ENCODE data around the gene GJD2.

- TF ChIP-seq, protein P1, sequence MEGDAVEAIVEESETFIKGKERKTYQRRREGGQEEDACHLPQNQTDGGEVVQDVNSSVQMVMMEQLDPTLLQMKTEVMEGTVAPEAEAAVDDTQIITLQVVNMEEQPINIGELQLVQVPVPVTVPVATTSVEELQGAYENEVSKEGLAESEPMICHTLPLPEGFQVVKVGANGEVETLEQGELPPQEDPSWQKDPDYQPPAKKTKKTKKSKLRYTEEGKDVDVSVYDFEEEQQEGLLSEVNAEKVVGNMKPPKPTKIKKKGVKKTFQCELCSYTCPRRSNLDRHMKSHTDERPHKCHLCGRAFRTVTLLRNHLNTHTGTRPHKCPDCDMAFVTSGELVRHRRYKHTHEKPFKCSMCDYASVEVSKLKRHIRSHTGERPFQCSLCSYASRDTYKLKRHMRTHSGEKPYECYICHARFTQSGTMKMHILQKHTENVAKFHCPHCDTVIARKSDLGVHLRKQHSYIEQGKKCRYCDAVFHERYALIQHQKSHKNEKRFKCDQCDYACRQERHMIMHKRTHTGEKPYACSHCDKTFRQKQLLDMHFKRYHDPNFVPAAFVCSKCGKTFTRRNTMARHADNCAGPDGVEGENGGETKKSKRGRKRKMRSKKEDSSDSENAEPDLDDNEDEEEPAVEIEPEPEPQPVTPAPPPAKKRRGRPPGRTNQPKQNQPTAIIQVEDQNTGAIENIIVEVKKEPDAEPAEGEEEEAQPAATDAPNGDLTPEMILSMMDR (IDR thresholded peaks at IDR 0.05; ENCODE audit: insufficient read depth, low read length): no peak
- TF ChIP-seq GABPA (IDR thresholded peaks at IDR 0.05; ENCODE audit: low read depth) (no peak), POLR2AphosphoS5 (IDR thresholded peaks at IDR 0.05; ENCODE audit: low read depth) (no peak), REST (IDR thresholded peaks at IDR 0.05; ENCODE audit: insufficient replicate concordance, low read depth) (no peak), SPI1 (IDR thresholded peaks at IDR 0.05; ENCODE audit: borderline replicate concordance, low read depth) (no peak)
Measured at GRCh38 chr15:34783991-34784390, 29.2 kb upstream of the GJD2 start.
